ENCODE results near the gene RAB44. TPM values are rescaled to one million over a fixed set of nuclear protein-coding genes. Genes with fewer than 3 reads are reported as not detected.

The RAB44 gene
- polyA plus RNA-seq, 1 of the 3 experiments (the other 2 are of a cell fraction) = 0.12 TPM

DNA sequence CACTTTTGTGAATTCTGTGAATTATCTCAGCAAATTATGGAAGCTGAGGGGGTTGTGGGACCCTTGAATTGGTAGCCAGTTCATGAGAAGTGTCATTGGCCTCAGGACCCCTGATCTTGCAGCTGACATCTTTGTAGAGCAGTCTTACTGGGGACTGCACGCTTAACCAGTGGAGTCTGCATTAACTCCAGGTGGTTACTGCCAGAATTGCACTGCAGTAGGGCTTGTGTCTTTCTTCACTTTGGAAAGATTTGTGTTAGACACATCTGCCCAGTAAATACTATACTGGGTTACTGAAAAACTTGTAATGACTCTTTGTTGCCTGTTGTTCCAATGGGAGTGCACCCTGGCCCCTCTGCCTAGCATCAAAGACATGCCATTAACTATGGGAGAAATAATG, 40.4 kb upstream of the RAB44 start:
- H3K4me2 ChIP-seq = no peak overlapping the region
- TF ChIP-seq, protein P1, sequence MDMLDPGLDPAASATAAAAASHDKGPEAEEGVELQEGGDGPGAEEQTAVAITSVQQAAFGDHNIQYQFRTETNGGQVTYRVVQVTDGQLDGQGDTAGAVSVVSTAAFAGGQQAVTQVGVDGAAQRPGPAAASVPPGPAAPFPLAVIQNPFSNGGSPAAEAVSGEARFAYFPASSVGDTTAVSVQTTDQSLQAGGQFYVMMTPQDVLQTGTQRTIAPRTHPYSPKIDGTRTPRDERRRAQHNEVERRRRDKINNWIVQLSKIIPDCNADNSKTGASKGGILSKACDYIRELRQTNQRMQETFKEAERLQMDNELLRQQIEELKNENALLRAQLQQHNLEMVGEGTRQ (IDR thresholded peaks at IDR 0.05; ENCODE audit: borderline replicate concordance, low read depth, low read length) = no peak
- TF ChIP-seq FOSL2 (IDR thresholded peaks at IDR 0.05; ENCODE audit: borderline replicate concordance, low read depth) (no peak), GATA2 (CRISPR knock-in tag; IDR thresholded peaks at IDR 0.05) (no peak), RAD21 (IDR thresholded peaks at IDR 0.05; ENCODE audit: low read length) (no peak), ELF1 (IDR thresholded peaks at IDR 0.05) (no peak), RCOR1 (IDR thresholded peaks at IDR 0.05; ENCODE audit: low read length) (no peak), EP300 (IDR thresholded peaks at IDR 0.05; ENCODE audit: borderline replicate concordance in 1 of 2, low read depth in 1 of 2, low read length in 1 of 2) (no peak), EZH2phosphoT487 (IDR thresholded peaks at IDR 0.05; ENCODE audit: borderline replicate concordance, low read depth) (no peak), FOXM1 (IDR thresholded peaks at IDR 0.05; ENCODE audit: low read depth) (no peak), YY1 (IDR thresholded peaks at IDR 0.05; ENCODE audit: low read depth) (no peak), MEF2A (IDR thresholded peaks at IDR 0.05; ENCODE audit: borderline replicate concordance, low read depth) (no peak), POLR2AphosphoS5 (IDR thresholded peaks at IDR 0.05; ENCODE audit: low read depth, low read length) (no peak), NFIC (IDR thresholded peaks at IDR 0.05; ENCODE audit: borderline replicate concordance) (no peak), NRF1 (IDR thresholded peaks at IDR 0.05; ENCODE audit: low read depth, low read length) (no peak), TEAD4 (IDR thresholded peaks at IDR 0.05; ENCODE audit: borderline replicate concordance, insufficient read depth) (no peak), RFX5 (IDR thresholded peaks at IDR 0.05; ENCODE audit: low read length) (no peak), GABPA (IDR thresholded peaks at IDR 0.05; ENCODE audit: low read depth) (no peak), JUND (IDR thresholded peaks at IDR 0.05) (no peak)
- TF ChIP-seq, protein P2, sequence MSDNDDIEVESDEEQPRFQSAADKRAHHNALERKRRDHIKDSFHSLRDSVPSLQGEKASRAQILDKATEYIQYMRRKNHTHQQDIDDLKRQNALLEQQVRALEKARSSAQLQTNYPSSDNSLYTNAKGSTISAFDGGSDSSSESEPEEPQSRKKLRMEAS (IDR thresholded peaks at IDR 0.05; ENCODE audit: low read depth) = no peak
- TF ChIP-seq, protein P3, sequence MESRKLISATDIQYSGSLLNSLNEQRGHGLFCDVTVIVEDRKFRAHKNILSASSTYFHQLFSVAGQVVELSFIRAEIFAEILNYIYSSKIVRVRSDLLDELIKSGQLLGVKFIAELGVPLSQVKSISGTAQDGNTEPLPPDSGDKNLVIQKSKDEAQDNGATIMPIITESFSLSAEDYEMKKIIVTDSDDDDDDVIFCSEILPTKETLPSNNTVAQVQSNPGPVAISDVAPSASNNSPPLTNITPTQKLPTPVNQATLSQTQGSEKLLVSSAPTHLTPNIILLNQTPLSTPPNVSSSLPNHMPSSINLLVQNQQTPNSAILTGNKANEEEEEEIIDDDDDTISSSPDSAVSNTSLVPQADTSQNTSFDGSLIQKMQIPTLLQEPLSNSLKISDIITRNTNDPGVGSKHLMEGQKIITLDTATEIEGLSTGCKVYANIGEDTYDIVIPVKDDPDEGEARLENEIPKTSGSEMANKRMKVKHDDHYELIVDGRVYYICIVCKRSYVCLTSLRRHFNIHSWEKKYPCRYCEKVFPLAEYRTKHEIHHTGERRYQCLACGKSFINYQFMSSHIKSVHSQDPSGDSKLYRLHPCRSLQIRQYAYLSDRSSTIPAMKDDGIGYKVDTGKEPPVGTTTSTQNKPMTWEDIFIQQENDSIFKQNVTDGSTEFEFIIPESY (IDR thresholded peaks at IDR 0.05; ENCODE audit: borderline replicate concordance, low read depth) = no peak
- no peaks in the 10 kb centered on the region for H3K27me3 ChIP-seq (ENCODE audit: insufficient read depth)
- H4K20me1 ChIP-seq (ENCODE audit: insufficient read depth) = no peaks in the 10 kb centered on the region
- no peaks in the 10 kb centered on the region for H3K9me2 ChIP-seq
- no peak overlapping the region for H3K4me3 ChIP-seq (ENCODE audit: low read depth in 2 of 2, low read length in 1 of 2)
- H3F3A ChIP-seq (replicated peaks; ENCODE audit: insufficient read depth) = peaks cover 2% of the 10 kb centered on the region
- no peak overlapping the region for H2AFZ ChIP-seq (ENCODE audit: low read depth)
- H3K36me3 ChIP-seq (replicated peaks in 1 of 2; ENCODE audit: control insufficient read depth in 1 of 2, insufficient read depth in 2 of 2, low read length in 1 of 2) = no peaks in the 10 kb centered on the region
- H3K27ac ChIP-seq (ENCODE audit: low read depth in 2 of 2, low read length in 1 of 2) = no peak overlapping the region
- WGBS (ENCODE audit: low lambda C conversion rate) = 100% methylated on average over 1 of the region's 1 CpG
- H3K9ac ChIP-seq = no peak overlapping the region
- no peaks in the 10 kb centered on the region for H3K79me2 ChIP-seq (ENCODE audit: insufficient read depth)
- CTCF ChIA-PET = interaction anchor here (0.8 kb wide), 1 partner anchor 15 kb away, joined by 3 read pairs; no protein-coding TSS in a partner anchor
- H3K4me1 ChIP-seq (ENCODE audit: control insufficient read depth in 1 of 2, insufficient read depth in 2 of 2, low read depth in 1 of 2, low read length in 1 of 2) = peaks cover 6 to 15% of the 10 kb centered on the region in 2 experiments; a peak in 2 of 4 replicates
- no peak for DNase-seq
- POLR2A ChIA-PET = interaction anchor here (1.3 kb wide), 1 partner anchor 10 kb away, joined by 5 read pairs; no protein-coding TSS in a partner anchor
- H3K9me3 ChIP-seq = no peaks in the 10 kb centered on the region

Data from SK-N-SH (cell line).